ENCODE measurements around the gene GJB2.
A peak's percentile ranks its signal among the peaks of the same experiment; 100 is the strongest.

The GJB2 gene

DNA sequence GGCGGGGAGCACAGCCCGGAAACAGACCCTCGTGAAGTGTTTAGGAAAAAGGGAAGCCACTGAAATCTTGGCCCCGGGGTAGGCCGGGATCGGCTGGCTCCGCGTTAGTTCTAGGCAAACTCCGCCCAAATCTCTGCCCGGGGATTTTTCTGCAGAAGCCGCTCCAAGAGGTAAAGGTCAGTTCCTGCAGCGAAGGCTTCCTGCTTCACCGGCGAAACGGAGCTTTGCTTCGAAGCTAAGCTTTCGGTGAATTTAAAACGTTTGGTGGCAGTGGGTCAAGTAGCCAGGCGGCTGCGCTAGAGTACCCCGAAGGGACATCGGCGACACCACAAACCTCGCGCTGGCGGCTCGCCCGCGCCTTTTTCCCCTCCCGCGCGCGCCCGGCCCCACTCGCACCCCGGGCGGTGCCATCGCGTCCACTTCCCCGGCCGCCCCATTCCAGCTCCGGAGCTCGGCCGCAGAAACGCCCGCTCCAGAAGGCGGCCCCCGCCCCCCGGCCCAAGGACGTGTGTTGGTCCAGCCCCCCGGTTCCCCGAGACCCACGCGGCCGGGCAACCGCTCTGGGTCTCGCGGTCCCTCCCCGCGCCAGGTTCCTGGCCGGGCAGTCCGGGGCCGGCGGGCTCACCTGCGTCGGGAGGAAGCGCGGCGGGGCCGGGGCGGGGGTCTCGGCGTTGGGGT, 441 bp downstream of the GJB2 start:
- no peak for DNase-seq (ENCODE audit: low spot score)

DNA sequence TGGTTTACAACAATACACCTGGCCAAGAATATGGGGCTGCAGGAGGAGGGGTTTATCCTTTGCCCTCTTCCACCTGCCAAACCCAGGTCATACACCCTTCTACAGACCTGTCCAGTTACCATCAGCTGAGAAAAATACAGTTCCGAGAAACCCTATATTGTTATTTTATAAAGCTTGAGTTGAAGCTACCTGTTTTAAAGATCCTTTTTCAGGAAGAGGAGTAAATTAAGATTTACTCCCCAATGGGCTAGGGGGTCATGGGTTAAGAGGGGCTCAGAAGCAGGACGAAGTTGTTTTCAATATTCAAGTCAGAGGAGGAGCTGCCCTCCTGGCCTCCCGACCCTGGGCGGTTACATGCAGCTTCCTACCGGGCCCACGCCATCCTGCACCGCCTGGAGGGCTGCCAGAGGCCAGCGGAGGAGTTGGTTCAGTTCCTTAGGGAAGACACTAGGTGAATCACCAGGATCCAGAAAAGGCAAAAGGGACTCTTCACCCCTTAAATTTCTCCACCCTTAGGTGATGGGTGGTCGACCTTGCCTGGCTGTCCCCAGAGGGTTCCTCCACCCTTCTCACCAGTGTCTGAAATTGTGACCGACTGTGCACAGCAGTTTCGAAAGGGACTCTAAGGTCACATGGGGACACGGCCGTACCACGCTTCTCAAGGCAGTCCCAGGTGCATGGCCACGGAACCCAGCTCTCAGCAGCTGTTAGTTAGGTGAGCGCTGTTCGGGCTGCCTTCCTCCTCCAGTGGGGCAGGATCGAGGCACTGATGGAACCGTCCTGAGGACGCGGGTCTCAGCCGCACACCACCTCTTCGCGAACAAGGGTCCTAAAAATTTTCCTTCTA, 1.2 kb downstream of the GJB2 start:
- no peak for DNase-seq (ENCODE audit: low spot score)

GRCh38 chr13:20190481-20191310, 2.0 kb downstream of the GJB2 start:
- DNase-seq (ENCODE audit: low spot score), result no peak

DNA sequence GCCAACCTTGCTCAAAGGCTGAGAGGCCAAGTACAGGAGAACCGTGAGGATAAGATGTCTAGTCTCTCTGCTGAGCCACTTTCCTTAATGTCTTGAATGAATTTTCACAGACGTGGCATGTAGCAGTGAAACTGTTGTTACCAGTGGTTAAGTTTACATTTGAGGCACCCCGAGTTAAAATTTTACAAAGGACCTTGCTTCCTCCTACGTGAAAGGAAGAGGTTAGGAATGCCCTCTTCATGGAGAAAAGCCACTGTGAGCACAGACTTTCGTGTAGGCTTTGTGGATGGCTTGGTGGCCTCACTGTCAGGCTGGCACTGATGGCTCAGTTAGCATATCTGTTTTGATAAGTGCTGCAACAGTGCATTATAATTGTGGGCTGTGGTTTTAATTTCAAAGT, 2.7 kb downstream of the GJB2 start:
- no peak for DNase-seq (ENCODE audit: low spot score)

GRCh38 chr13:20188667-20189553, 3.8 kb downstream of the GJB2 start:
- no peak for DNase-seq (ENCODE audit: low spot score)

DNA sequence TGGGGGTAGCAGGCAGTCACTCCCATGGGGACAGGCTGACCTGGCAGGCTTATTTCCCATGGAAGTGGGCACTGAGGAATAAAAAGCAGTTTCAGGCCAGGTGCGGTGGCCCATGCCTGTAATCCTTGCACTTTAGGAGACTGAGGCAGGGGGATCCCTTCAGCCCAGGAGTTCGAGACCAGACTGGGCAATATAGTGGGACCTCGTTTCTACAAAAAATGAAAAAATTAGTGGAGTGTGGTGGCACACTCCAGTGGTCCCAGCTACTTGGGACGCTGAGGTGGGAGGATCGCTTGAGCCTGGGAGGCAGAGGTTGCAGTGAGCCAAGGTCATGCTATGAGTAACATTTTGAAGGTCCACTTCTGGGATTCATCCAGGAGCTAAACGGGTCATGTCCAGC, 6.0 kb downstream of the GJB2 start:
- no peak for DNase-seq (ENCODE audit: low spot score)

GRCh38 chr13:20185366-20186056, 7.2 kb downstream of the GJB2 start:
- no peak for DNase-seq (ENCODE audit: low spot score)

GRCh38 chr13:20182231-20182846, 10.4 kb downstream of the GJB2 start:
- DNase-seq (ENCODE audit: low spot score), result peak; percentile 82

GRCh38 chr13:20181188-20181587, 11.6 kb downstream of the GJB2 start:
- no peak for DNase-seq (ENCODE audit: low spot score)

DNA sequence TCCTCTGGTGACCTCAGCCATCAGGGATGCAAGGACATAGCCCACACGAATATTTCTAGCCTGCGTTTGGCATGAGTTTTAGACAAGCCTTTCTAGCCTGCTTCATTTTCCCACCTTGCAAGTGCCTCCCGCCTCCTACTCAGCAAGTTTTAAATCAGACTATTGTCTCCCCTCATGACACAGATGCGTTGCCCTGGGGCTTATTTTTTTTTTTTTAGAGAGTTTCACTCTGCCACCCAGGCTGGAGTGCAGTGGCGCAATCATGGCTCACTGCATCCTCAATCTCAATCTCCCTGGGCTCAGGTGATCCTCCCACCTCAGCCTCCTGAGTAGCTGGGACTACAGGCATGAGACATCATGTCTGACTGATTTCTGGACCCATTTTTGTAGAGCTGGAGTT, 14.6 kb downstream of the GJB2 start:
- DNase-seq (ENCODE audit: low spot score), result no peak

DNA sequence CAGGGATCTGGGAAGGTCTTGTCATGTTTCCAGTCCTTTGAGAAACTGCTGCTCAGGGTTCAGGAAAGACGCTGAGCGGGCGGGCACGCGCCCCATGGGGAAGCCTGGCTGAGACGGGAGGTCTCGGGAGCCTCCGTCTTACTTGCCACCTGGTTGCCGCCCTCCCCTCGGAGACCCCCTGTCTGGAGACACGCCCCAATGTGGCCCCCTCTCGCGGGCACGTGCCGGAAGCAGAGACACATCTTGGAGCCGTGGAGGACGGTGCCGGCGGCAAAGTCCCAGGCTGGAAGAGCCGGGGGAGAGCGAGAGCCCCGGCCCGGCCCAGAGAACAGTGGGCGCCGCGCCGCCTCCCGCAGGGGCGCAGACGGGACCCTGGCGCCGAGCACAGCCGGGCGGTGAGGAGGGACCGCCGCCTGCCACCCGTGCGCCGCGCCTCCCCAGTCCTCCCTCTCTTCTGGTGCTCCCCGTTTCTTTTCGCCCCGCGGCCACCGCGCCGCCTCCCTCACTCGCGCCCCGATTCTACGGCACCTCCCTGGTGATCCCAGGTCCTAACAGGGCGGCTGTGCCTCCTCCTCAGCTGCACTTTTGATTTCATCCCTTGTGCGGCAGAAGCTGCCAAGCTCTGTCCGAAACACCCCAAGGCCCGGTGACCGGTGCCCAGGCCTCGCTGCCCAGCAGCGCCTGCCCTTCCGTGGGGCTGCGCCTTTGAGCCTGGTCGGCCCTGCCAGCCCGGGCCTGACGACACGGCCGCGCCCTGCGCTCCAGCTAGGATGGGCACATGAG, 15.5 kb downstream of the GJB2 start:
- DNase-seq (ENCODE audit: low spot score), result no peak

DNA sequence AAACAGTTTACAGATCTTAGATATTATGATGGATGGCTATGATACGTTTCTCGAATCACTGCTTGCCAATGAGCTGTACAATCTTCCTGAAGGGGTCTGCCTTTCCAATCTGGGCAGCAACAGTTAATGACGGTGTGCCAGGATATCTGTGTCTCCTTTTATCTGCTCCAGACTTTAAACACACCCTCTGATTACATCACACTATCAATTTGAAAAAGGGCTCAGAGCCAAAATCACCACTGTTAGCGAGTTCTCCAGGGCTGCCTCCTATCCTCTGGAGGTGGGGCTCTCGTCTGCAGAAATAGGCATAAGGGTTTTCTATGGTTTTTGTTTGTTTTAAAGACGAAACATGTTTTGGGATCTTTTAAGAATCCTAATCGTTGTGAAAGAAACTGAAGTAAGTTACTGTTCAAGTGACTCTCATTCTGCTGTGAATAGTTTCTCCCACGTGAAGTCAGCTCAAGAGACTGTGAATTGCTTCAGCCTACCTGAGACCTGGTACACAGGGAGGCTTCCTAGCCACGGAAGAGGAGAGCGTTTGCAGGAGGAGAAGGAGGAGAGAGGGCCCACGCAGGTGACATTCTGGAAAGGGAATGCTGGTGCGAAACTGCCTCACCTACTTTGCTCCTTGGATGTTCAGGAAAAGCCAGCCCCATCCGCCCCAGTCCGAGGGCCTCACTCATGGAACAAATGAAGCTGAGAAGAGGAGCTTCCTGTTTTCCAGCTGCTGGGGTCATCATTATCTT, 16.7 kb downstream of the GJB2 start:
- no peak for DNase-seq (ENCODE audit: low spot score)

DNA sequence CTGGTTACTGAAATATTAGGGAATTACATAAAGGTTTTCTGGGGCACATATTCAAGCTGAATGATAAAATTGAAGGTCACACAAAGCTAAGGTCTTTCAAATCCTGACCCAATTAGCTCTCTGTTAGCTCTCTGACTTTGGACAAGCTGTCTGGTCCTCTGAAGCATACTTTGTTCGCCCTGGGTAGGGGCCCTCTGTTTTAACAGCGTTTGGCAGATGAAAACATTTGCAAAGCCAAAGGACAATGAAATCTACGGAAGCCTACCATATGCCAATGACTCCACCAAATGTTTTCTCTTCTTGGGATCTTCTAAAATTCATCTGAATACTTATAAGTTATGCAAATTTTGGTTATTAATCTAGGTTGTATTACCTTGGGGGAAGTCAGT, 17.3 kb downstream of the GJB2 start:
- no peak for DNase-seq (ENCODE audit: low spot score)

- DNase-seq (ENCODE audit: low spot score), result no peak
Observed at GRCh38 chr13:20174656-20175405, 17.9 kb downstream of the GJB2 start.

DNA sequence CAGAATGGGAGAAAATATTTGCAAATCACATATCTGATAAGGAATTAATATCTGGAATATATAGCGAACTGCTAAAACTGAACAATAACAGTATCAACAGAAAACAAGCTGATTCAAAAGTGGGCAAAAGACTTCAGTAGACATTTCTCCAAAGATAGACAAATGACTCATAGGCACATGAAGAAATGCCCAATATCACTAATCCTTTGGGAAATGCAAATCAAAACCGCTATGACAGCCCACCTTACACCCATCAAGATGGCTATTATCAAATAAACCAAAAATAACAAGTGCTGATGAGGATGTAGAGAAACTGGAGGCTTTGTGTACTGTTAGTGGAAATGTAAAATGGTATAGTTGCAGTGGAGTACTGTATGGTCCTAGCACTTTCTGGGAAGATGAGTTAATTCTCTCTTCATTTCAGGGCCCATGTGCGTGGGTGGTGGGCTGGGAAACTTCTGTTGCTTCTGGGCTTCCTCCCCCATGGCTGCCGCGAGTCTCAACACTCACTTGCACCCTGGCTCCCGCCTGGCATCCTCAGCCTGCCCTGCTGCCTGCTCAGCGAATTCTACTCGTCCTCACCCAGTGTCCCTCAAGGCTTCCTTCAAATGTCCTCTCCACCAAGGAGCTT, 19.5 kb downstream of the GJB2 start:
- DNase-seq (ENCODE audit: low spot score), result no peak

GRCh38 chr13:20171364-20171763, 21.4 kb downstream of the GJB2 start:
- no peak for DNase-seq (ENCODE audit: low spot score)

GRCh38 chr13:20170921-20171320, 21.8 kb downstream of the GJB2 start:
- DNase-seq (ENCODE audit: low spot score), result no peak

DNA sequence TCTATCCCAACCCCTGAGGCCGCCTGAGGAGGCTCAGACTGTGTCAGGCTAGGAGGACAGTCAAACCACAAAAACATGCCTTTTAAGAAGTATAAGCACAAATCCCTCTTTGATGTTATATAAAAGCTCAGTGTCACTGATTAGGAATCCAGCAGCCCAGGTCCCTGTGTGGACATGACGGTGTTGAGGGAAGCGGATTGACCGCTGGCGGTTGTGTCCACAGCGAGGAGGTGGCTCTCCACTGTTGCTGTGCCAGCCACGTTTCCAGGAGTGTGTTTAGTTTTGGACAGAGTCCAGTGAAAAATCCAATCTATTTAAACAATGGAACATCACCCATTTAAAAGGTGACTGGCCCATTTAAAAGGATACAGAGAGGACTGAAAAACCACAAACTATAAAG, 24.3 kb downstream of the GJB2 start:
- DNase-seq (ENCODE audit: low spot score), result no peak
